Caco-2 (cell line): ENCODE data around the gene ARAP1. TPM values are rescaled to one million over a fixed set of nuclear protein-coding genes. Genes with fewer than 3 reads are reported as not detected.

ENCODE experiments used
- BruUV-seq: library from RNA; stranded (reverse); fragments of 400-500 nt; replicated peaks from 2 replicates; lab custom pipeline; 2021; lab: Mats Ljungman, UMichigan
- CTCF ChIA-PET: fragments of 300-600 bp; sonication (Branson Sonifier 250); formaldehyde crosslinking; loops from one replicate; lab custom pipeline; 2022; ENCODE audit warnings: antibody characterized with exemption; lab: Charles Lee
- POLR2A ChIA-PET: fragments of 300-600 bp; sonication (Branson Sonifier 250); formaldehyde crosslinking; loops from one replicate; lab custom pipeline; 2022; ENCODE audit warnings: antibody characterized with exemption; lab: Charles Lee
- DNase-seq, 2 experiments: peaks; one replicate each; pipeline versions ENCODE4 v3.0.0 to v3.0.0-alpha.2; 2020 to 2022
- H3K27me3 ChIP-seq: replicated peaks from 2 replicates; pipeline ENCODE4 v1.6.0; 2011; ENCODE audit warnings: low read length; ENCODE audit not compliant: control insufficient read depth, insufficient read depth
- H3K36me3 ChIP-seq: 2 replicates; pipeline ENCODE4 v1.5.1; 2011; ENCODE audit warnings: low read length; ENCODE audit not compliant: control insufficient read depth, insufficient read depth
- H3K4me1 ChIP-seq: fragments of 250-450 bp; sonication (Bioruptor Pico); 2 replicates; pipeline ENCODE4 v1.5.1; 2020; ENCODE audit warnings: mild to moderate bottlenecking
- H3K4me3 ChIP-seq: 2 replicates; pipeline ENCODE4 v1.5.1; 2011; ENCODE audit warnings: low read depth, mild to moderate bottlenecking, control low read depth, low read length
- H3K9me3 ChIP-seq: fragments of 250-450 bp; sonication (Bioruptor Pico); 2 replicates; pipeline ENCODE4 v1.5.1; 2020; ENCODE audit warnings: mild to moderate bottlenecking, moderate library complexity
- H3K27ac Mint-ChIP-seq: one replicate; pipeline ENCODE4 v1.8.0; 2022; ENCODE audit warnings: mixed read lengths; ENCODE audit not compliant: unreplicated experiment
- H3K27me3 Mint-ChIP-seq: one replicate; pipeline ENCODE4 v1.8.0; 2022; ENCODE audit warnings: mixed read lengths; ENCODE audit not compliant: insufficient read depth, unreplicated experiment
- H3K36me3 Mint-ChIP-seq: one replicate; pipeline ENCODE4 v1.8.0; 2022; ENCODE audit warnings: mild to moderate bottlenecking, mixed read lengths; ENCODE audit not compliant: insufficient read depth, unreplicated experiment
- H3K4me1 Mint-ChIP-seq: one replicate; pipeline ENCODE4 v1.8.0; 2022; ENCODE audit warnings: low read depth, mixed read lengths; ENCODE audit not compliant: unreplicated experiment
- H3K4me3 Mint-ChIP-seq: one replicate; pipeline ENCODE4 v1.8.0; 2022; ENCODE audit warnings: mild to moderate bottlenecking, moderate library complexity, mixed read lengths; ENCODE audit not compliant: unreplicated experiment
- H3K9me3 Mint-ChIP-seq: one replicate; pipeline ENCODE4 v1.8.0; 2022; ENCODE audit warnings: mixed read lengths; ENCODE audit not compliant: unreplicated experiment
- intact Hi-C: fragments of 100-400 bp; cut with micrococcal nuclease; formaldehyde crosslinking; loops from one replicate; pipeline ENCODE4 v1.10.0; 2022; ENCODE audit not compliant: unreplicated experiment
- total RNA-seq: library from RNA; stranded (reverse); gene quantifications from 2 replicates; pipeline ENCODE4 v1.2.3, GENCODE V29; 2022
- TF ChIP-seq, protein P1 (sequence below), 2 experiments: fragments of 200-600 bp in 1 of 2; IDR thresholded peaks; 1 replicate in 1 of 2; 2 replicates in 1 of 2; pipeline versions ENCODE4 v1.5.1 to v1.8.0; 2011 to 2022; ENCODE audit warnings: antibody characterized with exemption in 1 of 2, control low read depth in 1 of 2, inconsistent platforms in 1 of 2, low read depth in 1 of 2, low read length in 1 of 2, mild to moderate bottlenecking in 1 of 2, moderate library complexity in 1 of 2; ENCODE audit not compliant: insufficient read depth in 1 of 2, severe bottlenecking in 1 of 2, unreplicated experiment in 1 of 2

ARAP1 gene
- total RNA-seq, 1 experiment from 2014 or later: 87.1 TPM

DNA sequence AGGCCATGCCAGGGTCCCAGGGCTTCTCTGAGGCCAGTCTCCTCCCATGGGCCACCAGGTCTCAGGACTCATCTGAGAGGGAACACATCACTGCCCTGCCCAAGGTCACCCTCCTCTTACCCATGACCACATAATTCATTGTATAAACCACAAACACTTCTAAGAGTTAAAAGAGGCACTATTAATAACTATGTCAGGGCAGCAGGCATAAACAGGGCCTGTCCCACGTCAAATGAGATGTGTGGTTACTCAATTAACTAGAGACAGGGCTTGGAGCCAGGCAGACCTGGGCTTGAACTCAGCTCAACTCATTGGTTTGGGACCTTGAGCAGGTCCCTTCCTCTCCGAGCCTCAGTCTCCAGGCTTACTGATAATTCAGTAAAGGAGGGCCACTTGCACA, 33.1 kb downstream of the ARAP1 start:
- no peak overlapping the region for H3K4me3 Mint-ChIP-seq
- H3K27ac Mint-ChIP-seq: no peak overlapping the region
- peaks cover 1% of the 10 kb centered on the region; the same call in 1 of the 2 replicates for H3K36me3 ChIP-seq
- H3K27me3 Mint-ChIP-seq: no peaks in the 10 kb centered on the region
- CTCF ChIA-PET: interaction anchor here (1.2 kb wide), 1 partner anchor 75 kb away, joined by 3 read pairs; no protein-coding TSS in a partner anchor
- BruUV-seq: no TSS peak
- H3K4me1 ChIP-seq: peaks cover 4% of the 10 kb centered on the region; the same call in 1 of the 2 replicates
- no peaks in the 10 kb centered on the region for H3K9me3 ChIP-seq
- DNase-seq: no peak
- POLR2A ChIA-PET: no interaction called here
- no peaks in the 10 kb centered on the region for H3K27me3 ChIP-seq
- intact Hi-C loops: no loop called here
- no peak overlapping the region for H3K4me3 ChIP-seq
- H3K9me3 Mint-ChIP-seq: no peaks in the 10 kb centered on the region
- H3K4me1 Mint-ChIP-seq: no peaks in the 10 kb centered on the region
- H3K36me3 Mint-ChIP-seq: peaks cover 5% of the 10 kb centered on the region
- TF ChIP-seq, protein P1, sequence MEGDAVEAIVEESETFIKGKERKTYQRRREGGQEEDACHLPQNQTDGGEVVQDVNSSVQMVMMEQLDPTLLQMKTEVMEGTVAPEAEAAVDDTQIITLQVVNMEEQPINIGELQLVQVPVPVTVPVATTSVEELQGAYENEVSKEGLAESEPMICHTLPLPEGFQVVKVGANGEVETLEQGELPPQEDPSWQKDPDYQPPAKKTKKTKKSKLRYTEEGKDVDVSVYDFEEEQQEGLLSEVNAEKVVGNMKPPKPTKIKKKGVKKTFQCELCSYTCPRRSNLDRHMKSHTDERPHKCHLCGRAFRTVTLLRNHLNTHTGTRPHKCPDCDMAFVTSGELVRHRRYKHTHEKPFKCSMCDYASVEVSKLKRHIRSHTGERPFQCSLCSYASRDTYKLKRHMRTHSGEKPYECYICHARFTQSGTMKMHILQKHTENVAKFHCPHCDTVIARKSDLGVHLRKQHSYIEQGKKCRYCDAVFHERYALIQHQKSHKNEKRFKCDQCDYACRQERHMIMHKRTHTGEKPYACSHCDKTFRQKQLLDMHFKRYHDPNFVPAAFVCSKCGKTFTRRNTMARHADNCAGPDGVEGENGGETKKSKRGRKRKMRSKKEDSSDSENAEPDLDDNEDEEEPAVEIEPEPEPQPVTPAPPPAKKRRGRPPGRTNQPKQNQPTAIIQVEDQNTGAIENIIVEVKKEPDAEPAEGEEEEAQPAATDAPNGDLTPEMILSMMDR (IDR thresholded peaks at IDR 0.05; ENCODE audit: insufficient read depth in 1 of 2, low read depth in 1 of 2, low read length in 1 of 2, severe bottlenecking in 1 of 2, unreplicated experiment in 1 of 2): no peak

- H3K4me3 ChIP-seq: no peak overlapping the region
- no peaks in the 10 kb centered on the region for H3K36me3 ChIP-seq
- ChIA-PET POLR2A (no interaction called here), CTCF (interaction anchor here (1.3 to 1.5 kb wide), 2 partner anchors 34 to 95 kb away, joined by 3 to 4 read pairs; no protein-coding TSS in a partner anchor)
- TF ChIP-seq, protein P1 (IDR thresholded peaks at IDR 0.05; ENCODE audit: insufficient read depth in 1 of 2, low read depth in 1 of 2, low read length in 1 of 2, severe bottlenecking in 1 of 2, unreplicated experiment in 1 of 2): no peak
- no peaks in the 10 kb centered on the region for H3K4me1 Mint-ChIP-seq
- H3K4me1 ChIP-seq: peaks cover 4% of the 10 kb centered on the region; the same call in 1 of the 2 replicates
- H3K27me3 ChIP-seq: no peaks in the 10 kb centered on the region
- no peaks in the 10 kb centered on the region for H3K9me3 ChIP-seq
- no TSS peak for BruUV-seq
- no peak for DNase-seq
- no peak overlapping the region for H3K27ac Mint-ChIP-seq
- no peaks in the 10 kb centered on the region for H3K9me3 Mint-ChIP-seq
- H3K27me3 Mint-ChIP-seq: no peaks in the 10 kb centered on the region
- no peak overlapping the region for H3K4me3 Mint-ChIP-seq
- peaks cover 5% of the 10 kb centered on the region for H3K36me3 Mint-ChIP-seq
- intact Hi-C loops: no loop called here
Measured at GRCh38 chr11:72718101-72718501, 34.1 kb downstream of the ARAP1 start.

DNA sequence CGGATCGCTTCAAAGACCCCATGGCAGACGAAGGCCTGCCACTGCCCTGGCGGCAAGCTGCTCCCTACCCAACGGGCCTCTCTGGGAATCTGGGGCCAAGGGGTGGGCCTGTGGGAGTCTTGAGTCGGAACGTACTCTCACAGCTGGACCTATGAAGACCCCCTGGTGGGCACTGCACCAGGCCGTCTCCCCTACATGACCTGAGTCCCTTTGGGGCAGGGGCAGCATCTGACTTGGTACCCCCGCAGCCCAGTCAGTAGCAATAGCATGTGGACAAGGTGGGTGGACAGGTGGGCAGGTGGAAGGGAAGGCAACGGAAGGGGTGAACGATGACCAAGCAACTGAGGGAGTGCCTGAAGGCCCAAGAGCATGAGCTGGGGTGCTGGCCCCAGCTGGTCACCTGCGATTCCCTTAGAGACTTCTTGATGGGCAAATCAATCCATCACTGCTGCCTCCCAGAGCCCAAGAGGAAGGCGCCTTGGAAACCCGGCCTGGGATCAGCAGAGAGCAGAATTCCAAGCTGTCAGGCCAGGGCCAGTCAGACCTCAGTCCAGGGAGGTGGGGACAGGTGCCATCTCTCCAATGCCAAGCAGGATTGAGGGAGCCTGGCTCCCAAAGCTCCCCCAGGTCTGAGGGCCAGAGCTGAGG, 35.3 kb downstream of the ARAP1 start:
- H3K4me1 Mint-ChIP-seq: peaks cover 7% of the 10 kb centered on the region
- Histone ChIP-seq H3K4me1 (peaks cover 2% of the 10 kb centered on the region; the same call in 1 of the 2 replicates), H3K4me3 (no peak overlapping the region), H3K9me3 (no peaks in the 10 kb centered on the region), H3K36me3 (0 out of 2 replicates have a peak, but pooled peaks cover 2% of the 10 kb centered on the region), H3K27me3 (no peaks in the 10 kb centered on the region)
- no peak overlapping the region for H3K4me3 Mint-ChIP-seq
- ChIA-PET POLR2A (interaction anchor here (0.6 kb wide), 1 partner anchor 80 kb away, joined by 4 read pairs; no protein-coding TSS in a partner anchor), CTCF (interaction anchor here (1.3 to 1.5 kb wide), 3 partner anchors 8 to 96 kb away, joined by 3 to 6 read pairs (median 4); no protein-coding TSS in a partner anchor)
- no TSS peak for BruUV-seq
- H3K27me3 Mint-ChIP-seq: no peaks in the 10 kb centered on the region
- H3K36me3 Mint-ChIP-seq: peaks cover 5% of the 10 kb centered on the region
- no peak for DNase-seq
- intact Hi-C loops: no loop called here
- H3K9me3 Mint-ChIP-seq: no peaks in the 10 kb centered on the region
- no peak overlapping the region for H3K27ac Mint-ChIP-seq
- TF ChIP-seq, protein P1 (IDR thresholded peaks at IDR 0.05; ENCODE audit: insufficient read depth in 1 of 2, low read depth in 1 of 2, low read length in 1 of 2, severe bottlenecking in 1 of 2, unreplicated experiment in 1 of 2): no peak
